Neural crest cell (in vitro differentiated cells): Measurements from ENCODE around the gene PARP6. TPM values are rescaled to one million over a fixed set of nuclear protein-coding genes. Genes with fewer than 3 reads are reported as not detected.

Source experiments
- DNase-seq: peaks from one replicate; pipeline ENCODE4 v3.0.0; 2021; ENCODE audit warnings: low read depth, mixed read lengths, low spot score
- H3K27ac Mint-ChIP-seq: one replicate; pipeline ENCODE4 v1.8.0; 2021; ENCODE audit warnings: mild to moderate bottlenecking, mixed read lengths; ENCODE audit not compliant: unreplicated experiment
- H3K27me3 Mint-ChIP-seq: 2 replicates; pipeline ENCODE4 v1.8.0; 2021; ENCODE audit warnings: low read depth, mild to moderate bottlenecking, mixed read lengths
- H3K36me3 Mint-ChIP-seq: 2 replicates; pipeline ENCODE4 v1.8.0; 2021; ENCODE audit warnings: low read depth, mild to moderate bottlenecking, mixed read lengths
- H3K4me1 Mint-ChIP-seq: 2 replicates; pipeline ENCODE4 v1.8.0; 2021; ENCODE audit warnings: mixed read lengths
- H3K4me3 Mint-ChIP-seq: one replicate; pipeline ENCODE4 v1.8.0; 2021; ENCODE audit warnings: mild to moderate bottlenecking, mixed read lengths
- H3K9me3 Mint-ChIP-seq: 2 replicates; pipeline ENCODE4 v1.8.0; 2021; ENCODE audit warnings: mixed read lengths
- CTCF ChIP-seq: fragments of 200-600 bp; sonication (generic); conservative IDR thresholded peaks from 2 replicates; pipeline ENCODE4 v1.5.0; 2021; ENCODE audit warnings: antibody characterized with exemption, mild to moderate bottlenecking
- total RNA-seq: library from RNA; stranded (reverse); gene quantifications from 2 replicates; pipeline ENCODE4 v1.2.1, GENCODE V29; 2021

The PARP6 gene
- total RNA-seq, 1 donor from 2014 or later, result 88.9 TPM

GRCh38 chr15:72199205-72199515 is 73.2 kb downstream of the PARP6 start:
- Mint-ChIP-seq H3K4me1 (peaks cover 9% of the 10 kb centered on the region), H3K27ac (no peak overlapping the region), H3K9me3 (no peaks in the 10 kb centered on the region), H3K36me3 (peaks cover 24% of the 10 kb centered on the region), H3K4me3 (no peak overlapping the region), H3K27me3 (peaks cover 53% of the 10 kb centered on the region)
- no peak for DNase-seq
- TF ChIP-seq CTCF, result no peak

- TF ChIP-seq CTCF, result no peak
- H3K4me3 Mint-ChIP-seq, result peak overlapping the region; percentile 85
- H3K36me3 Mint-ChIP-seq, result peaks cover 24% of the 10 kb centered on the region
- H3K9me3 Mint-ChIP-seq, result no peaks in the 10 kb centered on the region
- H3K27me3 Mint-ChIP-seq, result peaks cover 59% of the 10 kb centered on the region
- H3K27ac Mint-ChIP-seq, result no peak overlapping the region
- H3K4me1 Mint-ChIP-seq, result peaks cover 9% of the 10 kb centered on the region
- DNase-seq, result no peak
Observed at GRCh38 chr15:72198356-72199204, 73.8 kb downstream of the PARP6 start.

- no peak for TF ChIP-seq CTCF
- DNase-seq, result no peak
- no peak within 1 kb of the TSS for H3K27ac Mint-ChIP-seq
- peaks cover 9% of the 10 kb centered on the region for H3K4me1 Mint-ChIP-seq
- peaks cover 21% of the 10 kb centered on the region for H3K36me3 Mint-ChIP-seq
- peaks cover 60% of the 10 kb centered on the region for H3K27me3 Mint-ChIP-seq
- H3K4me3 Mint-ChIP-seq, result peak within 1 kb of the TSS; percentile 85
- H3K9me3 Mint-ChIP-seq, result no peaks in the 10 kb centered on the region
Observed at GRCh38 chr15:72197460-72198355, 74.6 kb downstream of the PARP6 start, which contains the start of gene GRAMD2A. Gene GRAMD2A (minus strand): TSS chr15:72197787.

GRCh38 chr15:72197041-72197459 is 75.3 kb downstream of the PARP6 start:
- no peak for TF ChIP-seq CTCF
- no peak overlapping the region for H3K27ac Mint-ChIP-seq

GRCh38 chr15:72196409-72197040 is 75.8 kb downstream of the PARP6 start:
- peak overlapping the region; percentile 65 for H3K4me3 Mint-ChIP-seq

More at GRCh38 chr15:72197041-72197459, 75.3 kb downstream of the PARP6 start:
- Mint-ChIP-seq H3K4me3 (peak overlapping the region; percentile 70), H3K4me1 (peaks cover 9% of the 10 kb centered on the region), H3K27me3 (peaks cover 65% of the 10 kb centered on the region), H3K9me3 (no peaks in the 10 kb centered on the region), H3K36me3 (peaks cover 21% of the 10 kb centered on the region)
- DNase-seq, result no peak

More at GRCh38 chr15:72196409-72197040, 75.8 kb downstream of the PARP6 start:
- H3K36me3 Mint-ChIP-seq, result peaks cover 21% of the 10 kb centered on the region
- no peak for TF ChIP-seq CTCF
- no peak for DNase-seq
- H3K27me3 Mint-ChIP-seq, result peaks cover 67% of the 10 kb centered on the region
- peaks cover 9% of the 10 kb centered on the region for H3K4me1 Mint-ChIP-seq
- no peaks in the 10 kb centered on the region for H3K9me3 Mint-ChIP-seq
- H3K27ac Mint-ChIP-seq, result no peak overlapping the region
